HCT116 (cell line): Measurements from ENCODE around the gene MED25.

Source experiments
- ATF3 ChIP-seq: IDR thresholded peaks from 2 replicates; pipeline ENCODE4 v1.6.1; 2012
- CTCF ChIP-seq, 3 experiments: fragments of 200-600 bp in 1 of 3; sonication (generic) in 1 of 3; IDR thresholded peaks in 2 of 3; conservative IDR thresholded peaks in 1 of 3; 2 replicates each; pipeline ENCODE4 v1.5.1; 2012 to 2017; ENCODE audit warnings: low read depth in 2 of 3, low read length in 2 of 3, antibody characterized with exemption in 1 of 3, borderline replicate concordance in 1 of 3, control low read depth in 1 of 3, mild to moderate bottlenecking in 1 of 3, mixed read lengths in 1 of 3, mixed run types in 1 of 3, moderate library complexity in 1 of 3; ENCODE audit not compliant: insufficient read depth in 1 of 3
- EGR1 ChIP-seq: IDR thresholded peaks from 2 replicates; pipeline ENCODE4 v1.6.1; 2012; ENCODE audit warnings: low read depth
- ELF1 ChIP-seq: IDR thresholded peaks from 2 replicates; pipeline ENCODE4 v1.6.1; 2012; ENCODE audit warnings: low read depth, borderline replicate concordance
- EZH2 ChIP-seq: fragments of 200-600 bp; sonication (generic); IDR thresholded peaks from 2 replicates; pipeline ENCODE4 v1.6.1; 2017; ENCODE audit warnings: antibody characterized with exemption, mixed run types
- EZH2phosphoT487 ChIP-seq: fragments of 200-600 bp; IDR thresholded peaks from 2 replicates; pipeline ENCODE4 v1.6.1; 2018; ENCODE audit warnings: antibody characterized with exemption, borderline replicate concordance
- FOSL1 ChIP-seq: IDR thresholded peaks from 2 replicates; pipeline ENCODE4 v1.6.1; 2012; ENCODE audit warnings: low read depth
- JUND ChIP-seq: IDR thresholded peaks from 2 replicates; pipeline ENCODE4 v1.6.1; 2012
- MAX ChIP-seq: IDR thresholded peaks from 2 replicates; pipeline ENCODE4 v1.6.1; 2012
- POLR2A ChIP-seq: IDR thresholded peaks from 2 replicates; pipeline ENCODE4 v1.7.0; 2011; ENCODE audit warnings: borderline replicate concordance; ENCODE audit not compliant: insufficient read depth, insufficient read length; ENCODE audit errors: extremely low read depth
- SIN3A ChIP-seq: IDR thresholded peaks from 2 replicates; pipeline ENCODE4 v1.6.1; 2012; ENCODE audit warnings: low read depth
- SP1 ChIP-seq: IDR thresholded peaks from 2 replicates; pipeline ENCODE4 v1.6.1; 2012; ENCODE audit warnings: low read depth
- ZBTB33 ChIP-seq: IDR thresholded peaks from 2 replicates; pipeline ENCODE4 v1.6.1; 2011; ENCODE audit warnings: mild to moderate bottlenecking, low read length, moderate library complexity; ENCODE audit not compliant: insufficient replicate concordance; ENCODE audit errors: extremely low read depth
- ZFX ChIP-seq: fragments of 450-650 bp; IDR thresholded peaks from 2 replicates; pipeline ENCODE4 v1.6.1; 2017

GRCh38 chr19:49870309-49870901 lies 52.3 kb downstream of the MED25 start:
- TF ChIP-seq CTCF (IDR thresholded peaks at IDR 0.05 in 2 of 3, conservative IDR thresholded peaks at IDR 0.05 in 1 of 3; ENCODE audit: borderline replicate concordance in 1 of 3, insufficient read depth in 1 of 3, low read depth in 2 of 3, low read length in 2 of 3): no peak
- TF ChIP-seq EGR1: no peak
- TF ChIP-seq MAX: no peak
- no peak for TF ChIP-seq FOSL1
- no peak for TF ChIP-seq EZH2
- no peak for TF ChIP-seq ZFX
- TF ChIP-seq JUND: no peak
- no peak for TF ChIP-seq POLR2A
- no peak for TF ChIP-seq ELF1
- no peak for TF ChIP-seq ATF3
- TF ChIP-seq SP1: no peak
- TF ChIP-seq ZBTB33: no peak
- no peak for TF ChIP-seq SIN3A
- no peak for TF ChIP-seq EZH2phosphoT487
